ENCODE measurements around the gene APBB2. TPM values are rescaled to one million over a fixed set of nuclear protein-coding genes. Genes with fewer than 3 reads are reported as not detected.

Gene APBB2
- total and polyA plus RNA-seq, 2 experiments from 2014 or later, result 35.8 to 74.8 TPM

DNA sequence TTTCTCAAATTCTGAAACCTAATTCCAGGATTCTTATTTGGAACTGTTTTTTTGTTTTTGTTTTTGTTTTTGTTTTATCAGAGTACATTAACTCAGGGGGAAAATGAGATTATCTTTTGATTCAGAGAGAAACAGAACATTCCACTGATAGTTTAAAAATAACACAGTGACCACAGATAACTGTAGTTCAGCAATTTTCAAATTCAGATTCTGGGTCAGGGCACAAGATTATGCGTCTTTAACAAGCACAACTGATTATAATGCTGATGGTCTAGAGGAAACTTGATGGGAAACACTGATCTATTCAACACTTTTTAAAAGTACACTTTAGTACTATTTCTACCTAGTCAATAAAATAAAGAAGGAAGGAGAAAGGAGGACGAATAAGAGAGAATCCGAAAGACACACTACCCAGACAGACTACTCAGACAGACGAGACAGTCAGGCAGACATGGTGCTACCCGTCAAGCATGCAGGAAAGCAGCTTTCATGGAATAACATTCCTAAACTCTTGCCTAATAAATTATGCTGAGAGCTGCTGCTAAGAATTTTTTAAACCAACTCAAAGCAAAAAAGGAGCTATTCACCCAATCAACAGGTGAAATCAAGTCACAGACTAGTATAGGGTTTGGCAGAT, 59.0 kb downstream of the APBB2 start:
- H3K4me1 Mint-ChIP-seq, result peaks cover 21% of the 10 kb centered on the region

More for the DNA sequence above, 59.0 kb downstream of the APBB2 start:
- Histone ChIP-seq H3K36me3 (ENCODE audit: insufficient read depth) (no peaks in the 10 kb centered on the region), H3K4me1 (ENCODE audit: insufficient read depth) (no peaks in the 10 kb centered on the region), H3F3A (replicated peaks; ENCODE audit: low read depth) (no peaks in the 10 kb centered on the region), H3K4me2 (no peak overlapping the region), H2AFZ (no peak overlapping the region), H3K4me3 (no peak overlapping the region), H3K9me2 (ENCODE audit: insufficient read depth) (no peaks in the 10 kb centered on the region), H3K27ac (ENCODE audit: low read depth) (no peak overlapping the region), H3K79me2 (replicated peaks; ENCODE audit: insufficient read depth) (peaks cover 38% of the 10 kb centered on the region), H4K20me1 (replicated peaks; ENCODE audit: insufficient read depth) (no peaks in the 10 kb centered on the region; the same call in 1 of the 2 replicates), H3K27me3 (ENCODE audit: insufficient read depth) (no peaks in the 10 kb centered on the region)
- TF ChIP-seq EZH2phosphoT487 (IDR thresholded peaks at IDR 0.05; ENCODE audit: unreplicated experiment) (no peak), JUNB (IDR thresholded peaks at IDR 0.05; ENCODE audit: unreplicated experiment) (no peak), CTCF (conservative IDR thresholded peaks at IDR 0.05; ENCODE audit: low read depth in 2 of 2) (no peak), ZNF114 (CRISPR knock-in tag; IDR thresholded peaks at IDR 0.05) (no peak), ETS1 (IDR thresholded peaks at IDR 0.05) (no peak), NANOG (IDR thresholded peaks at IDR 0.05; ENCODE audit: borderline replicate concordance) (no peak), STAT1 (IDR thresholded peaks at IDR 0.05; ENCODE audit: unreplicated experiment) (no peak), ZNF331 (CRISPR knock-in tag; IDR thresholded peaks at IDR 0.05; ENCODE audit: low read depth) (no peak), EZH2 (IDR thresholded peaks at IDR 0.05; ENCODE audit: low read depth, unreplicated experiment) (no peak), POLR2AphosphoS5 (IDR thresholded peaks at IDR 0.05; ENCODE audit: low read depth) (no peak), CREB1 (CRISPR knock-in tag; IDR thresholded peaks at IDR 0.05; ENCODE audit: low read depth) (no peak)
- TF ChIP-seq, protein P1, sequence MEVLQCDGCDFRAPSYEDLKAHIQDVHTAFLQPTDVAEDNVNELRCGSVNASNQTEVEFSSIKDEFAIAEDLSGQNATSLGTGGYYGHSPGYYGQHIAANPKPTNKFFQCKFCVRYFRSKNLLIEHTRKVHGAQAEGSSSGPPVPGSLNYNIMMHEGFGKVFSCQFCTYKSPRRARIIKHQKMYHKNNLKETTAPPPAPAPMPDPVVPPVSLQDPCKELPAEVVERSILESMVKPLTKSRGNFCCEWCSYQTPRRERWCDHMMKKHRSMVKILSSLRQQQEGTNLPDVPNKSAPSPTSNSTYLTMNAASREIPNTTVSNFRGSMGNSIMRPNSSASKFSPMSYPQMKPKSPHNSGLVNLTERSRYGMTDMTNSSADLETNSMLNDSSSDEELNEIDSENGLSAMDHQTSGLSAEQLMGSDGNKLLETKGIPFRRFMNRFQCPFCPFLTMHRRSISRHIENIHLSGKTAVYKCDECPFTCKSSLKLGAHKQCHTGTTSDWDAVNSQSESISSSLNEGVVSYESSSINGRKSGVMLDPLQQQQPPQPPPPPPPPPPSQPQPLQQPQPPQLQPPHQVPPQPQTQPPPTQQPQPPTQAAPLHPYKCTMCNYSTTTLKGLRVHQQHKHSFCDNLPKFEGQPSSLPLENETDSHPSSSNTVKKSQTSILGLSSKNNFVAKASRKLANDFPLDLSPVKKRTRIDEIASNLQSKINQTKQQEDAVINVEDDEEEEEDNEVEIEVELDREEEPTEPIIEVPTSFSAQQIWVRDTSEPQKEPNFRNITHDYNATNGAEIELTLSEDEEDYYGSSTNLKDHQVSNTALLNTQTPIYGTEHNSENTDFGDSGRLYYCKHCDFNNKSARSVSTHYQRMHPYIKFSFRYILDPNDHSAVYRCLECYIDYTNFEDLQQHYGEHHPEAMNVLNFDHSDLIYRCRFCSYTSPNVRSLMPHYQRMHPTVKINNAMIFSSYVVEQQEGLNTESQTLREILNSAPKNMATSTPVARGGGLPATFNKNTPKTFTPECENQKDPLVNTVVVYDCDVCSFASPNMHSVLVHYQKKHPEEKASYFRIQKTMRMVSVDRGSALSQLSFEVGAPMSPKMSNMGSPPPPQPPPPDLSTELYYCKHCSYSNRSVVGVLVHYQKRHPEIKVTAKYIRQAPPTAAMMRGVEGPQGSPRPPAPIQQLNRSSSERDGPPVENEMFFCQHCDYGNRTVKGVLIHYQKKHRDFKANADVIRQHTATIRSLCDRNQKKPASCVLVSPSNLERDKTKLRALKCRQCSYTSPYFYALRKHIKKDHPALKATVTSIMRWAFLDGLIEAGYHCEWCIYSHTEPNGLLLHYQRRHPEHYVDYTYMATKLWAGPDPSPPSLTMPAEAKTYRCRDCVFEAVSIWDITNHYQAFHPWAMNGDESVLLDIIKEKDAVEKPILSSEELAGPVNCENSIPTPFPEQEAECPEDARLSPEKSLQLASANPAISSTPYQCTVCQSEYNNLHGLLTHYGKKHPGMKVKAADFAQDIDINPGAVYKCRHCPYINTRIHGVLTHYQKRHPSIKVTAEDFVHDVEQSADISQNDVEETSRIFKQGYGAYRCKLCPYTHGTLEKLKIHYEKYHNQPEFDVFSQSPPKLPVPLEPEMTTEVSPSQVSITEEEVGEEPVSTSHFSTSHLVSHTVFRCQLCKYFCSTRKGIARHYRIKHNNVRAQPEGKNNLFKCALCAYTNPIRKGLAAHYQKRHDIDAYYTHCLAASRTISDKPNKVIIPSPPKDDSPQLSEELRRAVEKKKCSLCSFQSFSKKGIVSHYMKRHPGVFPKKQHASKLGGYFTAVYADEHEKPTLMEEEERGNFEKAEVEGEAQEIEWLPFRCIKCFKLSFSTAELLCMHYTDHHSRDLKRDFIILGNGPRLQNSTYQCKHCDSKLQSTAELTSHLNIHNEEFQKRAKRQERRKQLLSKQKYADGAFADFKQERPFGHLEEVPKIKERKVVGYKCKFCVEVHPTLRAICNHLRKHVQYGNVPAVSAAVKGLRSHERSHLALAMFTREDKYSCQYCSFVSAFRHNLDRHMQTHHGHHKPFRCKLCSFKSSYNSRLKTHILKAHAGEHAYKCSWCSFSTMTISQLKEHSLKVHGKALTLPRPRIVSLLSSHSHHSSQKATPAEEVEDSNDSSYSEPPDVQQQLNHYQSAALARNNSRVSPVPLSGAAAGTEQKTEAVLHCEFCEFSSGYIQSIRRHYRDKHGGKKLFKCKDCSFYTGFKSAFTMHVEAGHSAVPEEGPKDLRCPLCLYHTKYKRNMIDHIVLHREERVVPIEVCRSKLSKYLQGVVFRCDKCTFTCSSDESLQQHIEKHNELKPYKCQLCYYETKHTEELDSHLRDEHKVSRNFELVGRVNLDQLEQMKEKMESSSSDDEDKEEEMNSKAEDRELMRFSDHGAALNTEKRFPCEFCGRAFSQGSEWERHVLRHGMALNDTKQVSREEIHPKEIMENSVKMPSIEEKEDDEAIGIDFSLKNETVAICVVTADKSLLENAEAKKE (CRISPR knock-in tag; IDR thresholded peaks at IDR 0.05), result no peak
- Mint-ChIP-seq H3K4me3 (no peak overlapping the region), H3K36me3 (ENCODE audit: low read depth) (no peaks in the 10 kb centered on the region), H3K27ac (peak overlapping the region; percentile 14; the same call in 1 of the 2 replicates), H3K9me3 (no peaks in the 10 kb centered on the region; the same call in 2 of the 3 replicates), H3K27me3 (ENCODE audit: insufficient read depth, low read depth, poor library complexity) (no peaks in the 10 kb centered on the region)
- ATAC-seq, result no peak
- no peak for DNase-seq (ENCODE audit: low spot score)
